Vagina (tissue), 2 donors: ENCODE measurements around the gene STAP2.

Experiments used
- POLR2A ChIP-seq, 2 donors: fragments of 450-650 bp; IDR thresholded peaks; one replicate each; pipeline ENCODE4 v1.6.1; 2017; ENCODE audit warnings: antibody characterized with exemption in 2 of 2, mild to moderate bottlenecking in 2 of 2, moderate library complexity in 2 of 2
- TF ChIP-seq, protein P1 (sequence below), 3 experiments: fragments of 450-650 bp in 2 of 3; fragments of 200-600 bp in 1 of 3; sonication (generic) in 1 of 3; IDR thresholded peaks; one replicate each; pipeline ENCODE4 v1.5.1; 2017 to 2019; ENCODE audit warnings: antibody characterized with exemption in 3 of 3, mild to moderate bottlenecking in 2 of 3, moderate library complexity in 2 of 3

DNA sequence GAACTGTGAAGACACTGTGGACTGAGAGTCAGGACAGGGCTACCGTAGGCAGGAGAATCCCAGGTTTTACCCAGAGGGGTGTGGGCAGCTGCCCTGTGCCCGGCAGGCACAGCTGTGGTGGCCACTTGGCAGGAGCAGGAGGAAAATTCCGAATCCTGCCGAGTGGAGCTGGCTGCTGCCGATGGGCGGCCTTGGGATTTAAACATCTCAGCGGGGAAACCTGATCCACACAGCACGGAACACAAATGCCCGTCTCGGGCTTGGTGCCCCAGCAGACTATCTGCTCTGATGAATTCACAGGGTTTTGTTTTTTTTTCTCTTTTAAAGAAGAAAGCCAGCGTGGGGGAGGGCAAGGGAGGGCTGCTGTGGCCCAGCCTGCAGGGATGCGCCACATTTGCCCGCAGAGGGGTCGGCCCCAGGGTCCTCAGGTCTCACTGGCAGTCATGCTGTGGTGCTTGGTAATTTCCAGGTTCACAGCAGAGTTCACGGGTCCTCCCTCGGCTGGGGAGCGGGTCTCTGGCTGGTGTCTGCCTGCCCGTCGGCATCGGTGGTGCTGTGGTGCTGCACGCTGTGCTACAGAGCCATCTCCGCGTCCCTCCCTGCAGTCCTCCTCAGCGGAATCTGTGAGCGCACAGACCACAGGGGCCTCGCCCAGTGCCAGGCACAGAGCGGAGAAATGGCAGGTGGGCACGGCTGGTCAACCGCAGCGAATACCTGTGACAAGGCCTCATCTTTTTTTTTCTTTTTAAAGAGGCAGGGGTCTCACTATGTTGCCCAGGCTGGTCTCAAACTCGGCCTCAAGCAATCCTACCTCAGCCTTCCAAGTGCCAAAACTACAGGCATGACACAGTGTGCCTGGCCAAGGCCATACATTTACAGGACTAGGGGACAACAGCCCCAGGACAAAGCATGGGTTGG, 32.9 kb upstream of the STAP2 start:
- TF ChIP-seq, protein P1, sequence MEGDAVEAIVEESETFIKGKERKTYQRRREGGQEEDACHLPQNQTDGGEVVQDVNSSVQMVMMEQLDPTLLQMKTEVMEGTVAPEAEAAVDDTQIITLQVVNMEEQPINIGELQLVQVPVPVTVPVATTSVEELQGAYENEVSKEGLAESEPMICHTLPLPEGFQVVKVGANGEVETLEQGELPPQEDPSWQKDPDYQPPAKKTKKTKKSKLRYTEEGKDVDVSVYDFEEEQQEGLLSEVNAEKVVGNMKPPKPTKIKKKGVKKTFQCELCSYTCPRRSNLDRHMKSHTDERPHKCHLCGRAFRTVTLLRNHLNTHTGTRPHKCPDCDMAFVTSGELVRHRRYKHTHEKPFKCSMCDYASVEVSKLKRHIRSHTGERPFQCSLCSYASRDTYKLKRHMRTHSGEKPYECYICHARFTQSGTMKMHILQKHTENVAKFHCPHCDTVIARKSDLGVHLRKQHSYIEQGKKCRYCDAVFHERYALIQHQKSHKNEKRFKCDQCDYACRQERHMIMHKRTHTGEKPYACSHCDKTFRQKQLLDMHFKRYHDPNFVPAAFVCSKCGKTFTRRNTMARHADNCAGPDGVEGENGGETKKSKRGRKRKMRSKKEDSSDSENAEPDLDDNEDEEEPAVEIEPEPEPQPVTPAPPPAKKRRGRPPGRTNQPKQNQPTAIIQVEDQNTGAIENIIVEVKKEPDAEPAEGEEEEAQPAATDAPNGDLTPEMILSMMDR (IDR thresholded peaks at IDR 0.05), result no peak
- no peak for TF ChIP-seq POLR2A (IDR thresholded peaks at IDR 0.05)
